BE2C (cell line): ENCODE results near the gene LRFN2.
A peak's percentile ranks its signal among the peaks of the same experiment; 100 is the strongest.

Source experiments
- DNase-seq: peaks from one replicate; pipeline ENCODE4 v3.0.0-alpha.2; 2020
- H3K27me3 ChIP-seq: fragments of 250-450 bp; sonication (Bioruptor Pico); 2 replicates; pipeline ENCODE4 v1.5.1; 2020; ENCODE audit warnings: mild to moderate bottlenecking
- H3K36me3 ChIP-seq: fragments of 250-450 bp; sonication (Bioruptor Pico); 2 replicates; pipeline ENCODE4 v1.5.1; 2020; ENCODE audit warnings: mild to moderate bottlenecking
- H3K4me1 ChIP-seq: fragments of 250-450 bp; sonication (Bioruptor Pico); 2 replicates; pipeline ENCODE4 v1.5.1; 2020
- H3K4me3 ChIP-seq: 2 replicates; pipeline ENCODE4 v1.5.1; 2011; ENCODE audit warnings: low read depth, low read length
- H3K9me3 ChIP-seq: fragments of 250-450 bp; sonication (Bioruptor Pico); 2 replicates; pipeline ENCODE4 v1.5.1; 2020
- TF ChIP-seq, protein P1 (sequence below): IDR thresholded peaks from 2 replicates; pipeline ENCODE4 v1.5.1; 2012; ENCODE audit warnings: mild to moderate bottlenecking, low read depth, low read length

The LRFN2 gene

DNA sequence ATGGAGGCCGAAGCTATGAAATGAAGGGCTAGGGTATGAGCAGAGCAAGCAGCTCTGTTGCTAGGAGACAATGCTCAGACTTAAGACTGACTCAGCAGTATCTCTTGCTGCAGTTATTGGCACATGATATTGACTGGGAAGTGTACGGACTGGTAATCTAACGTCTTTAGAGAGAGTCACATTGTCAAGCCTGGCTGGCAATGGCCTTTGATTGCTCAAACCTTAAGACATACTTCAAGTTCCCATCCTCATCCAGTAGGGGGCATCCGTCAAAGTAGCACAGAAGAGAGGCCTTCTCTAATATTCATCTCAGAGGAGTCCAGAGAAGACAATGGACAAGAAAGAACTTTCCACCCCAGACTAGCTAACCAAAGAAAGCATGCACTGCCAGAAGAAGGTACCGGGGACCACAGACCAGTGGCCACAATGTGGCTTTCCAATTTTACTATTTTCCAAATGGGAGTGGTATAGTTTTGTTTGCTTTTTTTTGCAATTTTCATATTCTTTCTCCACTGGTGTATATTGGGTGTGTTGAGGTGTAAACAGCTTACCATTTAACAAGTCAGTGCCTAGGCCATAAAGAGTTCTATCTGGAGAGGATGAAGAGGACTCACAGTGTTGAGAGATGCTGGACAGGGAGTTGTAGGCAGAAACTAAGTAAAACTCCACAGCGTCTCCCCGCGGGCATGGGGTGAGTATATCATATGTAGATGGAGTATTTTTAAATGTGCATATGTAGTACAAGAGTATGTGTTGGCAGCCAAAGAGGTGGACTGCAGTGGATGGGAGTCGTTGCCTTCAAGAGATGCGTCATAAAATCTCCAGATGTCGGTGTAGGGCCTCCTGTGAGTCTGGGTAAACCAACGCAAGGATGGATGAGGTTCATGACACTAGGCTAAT lies 36.7 kb downstream of the LRFN2 start:
- no peaks in the 10 kb centered on the region for H3K27me3 ChIP-seq
- TF ChIP-seq, protein P1, sequence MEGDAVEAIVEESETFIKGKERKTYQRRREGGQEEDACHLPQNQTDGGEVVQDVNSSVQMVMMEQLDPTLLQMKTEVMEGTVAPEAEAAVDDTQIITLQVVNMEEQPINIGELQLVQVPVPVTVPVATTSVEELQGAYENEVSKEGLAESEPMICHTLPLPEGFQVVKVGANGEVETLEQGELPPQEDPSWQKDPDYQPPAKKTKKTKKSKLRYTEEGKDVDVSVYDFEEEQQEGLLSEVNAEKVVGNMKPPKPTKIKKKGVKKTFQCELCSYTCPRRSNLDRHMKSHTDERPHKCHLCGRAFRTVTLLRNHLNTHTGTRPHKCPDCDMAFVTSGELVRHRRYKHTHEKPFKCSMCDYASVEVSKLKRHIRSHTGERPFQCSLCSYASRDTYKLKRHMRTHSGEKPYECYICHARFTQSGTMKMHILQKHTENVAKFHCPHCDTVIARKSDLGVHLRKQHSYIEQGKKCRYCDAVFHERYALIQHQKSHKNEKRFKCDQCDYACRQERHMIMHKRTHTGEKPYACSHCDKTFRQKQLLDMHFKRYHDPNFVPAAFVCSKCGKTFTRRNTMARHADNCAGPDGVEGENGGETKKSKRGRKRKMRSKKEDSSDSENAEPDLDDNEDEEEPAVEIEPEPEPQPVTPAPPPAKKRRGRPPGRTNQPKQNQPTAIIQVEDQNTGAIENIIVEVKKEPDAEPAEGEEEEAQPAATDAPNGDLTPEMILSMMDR: peak; percentile 82
- peak; percentile 51 for DNase-seq
- no peaks in the 10 kb centered on the region for H3K36me3 ChIP-seq
- no peak overlapping the region for H3K4me3 ChIP-seq
- H3K9me3 ChIP-seq: no peaks in the 10 kb centered on the region
- no peaks in the 10 kb centered on the region for H3K4me1 ChIP-seq

DNA sequence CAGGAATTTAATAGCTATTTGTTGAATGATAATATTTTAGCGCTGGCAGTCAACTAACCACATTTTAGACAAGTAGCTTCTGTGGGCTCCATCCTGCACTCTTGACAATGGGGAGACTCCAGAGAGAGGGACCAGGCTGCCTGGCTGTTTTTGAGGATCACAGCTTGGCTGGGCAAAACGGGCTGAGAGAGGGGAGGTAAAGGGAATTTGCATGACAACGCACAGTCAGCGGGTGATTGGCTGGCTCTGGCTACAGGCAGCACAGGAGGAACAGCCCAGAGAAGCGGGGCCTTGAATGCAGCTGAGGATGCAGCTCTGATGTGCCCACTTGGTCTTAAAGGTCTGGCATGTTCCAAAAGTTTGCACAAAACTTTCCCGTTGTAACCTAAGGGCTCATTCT lies 41.2 kb downstream of the LRFN2 start:
- no peaks in the 10 kb centered on the region for H3K9me3 ChIP-seq
- no peak overlapping the region for H3K4me3 ChIP-seq
- DNase-seq: no peak
- TF ChIP-seq, protein P1: no peak
- no peaks in the 10 kb centered on the region; the same call in none of the 2 replicates for H3K4me1 ChIP-seq
- no peaks in the 10 kb centered on the region for H3K27me3 ChIP-seq
- H3K36me3 ChIP-seq: no peaks in the 10 kb centered on the region

DNA sequence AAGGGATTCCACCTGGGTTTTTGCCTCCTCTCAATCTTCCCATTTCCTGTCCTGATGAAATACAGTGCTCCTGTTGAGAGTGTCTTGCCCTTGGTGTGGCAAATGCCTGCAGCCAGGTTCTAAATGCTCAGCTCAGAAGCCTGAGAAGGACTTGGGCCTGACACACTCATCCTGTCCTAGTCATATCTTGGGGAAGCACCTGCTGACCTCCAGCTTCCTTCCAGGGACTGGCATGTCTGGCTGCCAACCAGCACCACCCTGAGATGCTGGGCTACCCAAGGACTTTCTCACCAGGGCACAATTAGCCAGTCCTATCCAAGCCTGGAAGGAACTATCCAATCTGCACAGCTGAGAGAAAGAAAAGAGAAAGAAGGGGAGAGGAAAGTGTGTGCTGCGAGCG lies 43.4 kb downstream of the LRFN2 start:
- Histone ChIP-seq H3K27me3 (no peaks in the 10 kb centered on the region), H3K4me1 (no peaks in the 10 kb centered on the region; the same call in none of the 2 replicates), H3K36me3 (no peaks in the 10 kb centered on the region), H3K9me3 (no peaks in the 10 kb centered on the region), H3K4me3 (no peak overlapping the region)
- DNase-seq: no peak
- TF ChIP-seq, protein P1: no peak

DNA sequence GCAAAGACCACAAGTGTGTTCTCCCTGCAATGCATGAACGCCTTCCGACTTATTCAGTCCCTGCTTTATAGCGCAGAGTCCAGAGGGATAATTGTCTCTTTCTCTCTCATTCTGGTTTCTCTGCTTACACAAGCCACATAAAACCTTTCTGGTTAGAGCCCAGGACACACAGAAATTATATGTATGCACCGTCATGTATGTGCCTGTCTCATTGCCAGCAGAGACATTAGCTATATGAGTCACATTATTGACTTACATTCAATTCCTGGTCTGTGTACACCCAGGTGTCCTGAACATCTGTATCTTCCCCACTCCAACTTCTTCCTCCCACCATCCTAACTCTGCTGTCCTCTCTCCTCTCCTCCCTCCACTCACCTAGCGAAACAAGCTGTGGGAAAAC lies 44.0 kb downstream of the LRFN2 start:
- Histone ChIP-seq H3K4me1 (no peaks in the 10 kb centered on the region; the same call in none of the 2 replicates), H3K9me3 (no peaks in the 10 kb centered on the region), H3K36me3 (no peaks in the 10 kb centered on the region), H3K4me3 (no peak overlapping the region), H3K27me3 (no peaks in the 10 kb centered on the region)
- TF ChIP-seq, protein P1: no peak
- no peak for DNase-seq

DNA sequence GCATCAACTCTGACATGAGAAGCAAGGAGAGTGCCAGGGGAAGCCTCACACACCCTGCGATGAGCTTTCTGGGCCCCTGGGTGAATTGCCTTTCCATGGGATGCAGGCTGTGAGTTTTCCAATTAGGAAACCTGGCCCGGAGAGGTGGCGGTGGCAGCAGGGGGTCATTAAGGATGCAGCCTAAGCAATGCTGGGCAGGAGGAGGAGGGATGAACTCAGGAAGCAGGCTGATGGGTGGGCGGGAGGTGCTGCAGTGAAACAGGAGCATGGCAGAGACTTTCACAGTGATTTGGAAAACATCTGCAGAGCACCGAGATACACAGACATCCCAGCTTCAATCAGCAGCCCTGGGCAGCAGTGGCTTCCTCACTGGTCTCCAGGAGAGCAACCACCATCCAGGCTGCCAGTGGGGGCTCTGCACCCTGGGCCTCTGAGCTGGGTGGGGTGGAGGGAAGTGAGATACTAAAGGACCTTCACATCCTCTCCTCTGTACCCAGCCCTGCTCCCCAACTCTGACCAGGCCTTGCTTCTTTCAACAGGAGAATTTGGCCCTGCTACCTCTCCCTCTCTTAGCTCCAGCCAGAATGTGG lies 44.9 kb downstream of the LRFN2 start:
- no peak for DNase-seq
- TF ChIP-seq, protein P1: no peak
- H3K4me3 ChIP-seq: no peak overlapping the region

More for the DNA sequence above, 44.9 kb downstream of the LRFN2 start:
- Histone ChIP-seq H3K36me3 (no peaks in the 10 kb centered on the region), H3K9me3 (no peaks in the 10 kb centered on the region), H3K27me3 (no peaks in the 10 kb centered on the region), H3K4me1 (no peaks in the 10 kb centered on the region; the same call in none of the 2 replicates)
